LHCN-M2 (cell line): ENCODE data around the gene TIFAB. TPM values are rescaled to one million over a fixed set of nuclear protein-coding genes. Genes with fewer than 3 reads are reported as not detected.

Experiments used
- DNase-seq: peaks from one replicate; pipeline ENCODE4 v3.0.0-alpha.2; 2012; ENCODE audit warnings: low read depth
- total RNA-seq: library from RNA; depleted of rRNA; stranded (reverse); fragments of >200 nt; gene quantifications from 2 replicates; pipeline ENCODE4 v1.2.3, GENCODE V29; 2014

The TIFAB gene
- total RNA-seq, 1 experiment from 2014 or later: not detected

- no peak for DNase-seq
These were observed 8.3 kb upstream of the TIFAB start for GRCh38 chr5:135460246-135461033.

GRCh38 chr5:135458921-135459331 is 6.8 kb upstream of the TIFAB start:
- DNase-seq: no peak

- DNase-seq: no peak
These were observed 6.2 kb upstream of the TIFAB start for GRCh38 chr5:135458356-135458755.

GRCh38 chr5:135457424-135458071 is 5.4 kb upstream of the TIFAB start:
- peak; percentile 51 for DNase-seq

GRCh38 chr5:135456238-135457099 is 4.3 kb upstream of the TIFAB start:
- peak; percentile 75 for DNase-seq

- no peak for DNase-seq
These were observed 3.7 kb upstream of the TIFAB start for GRCh38 chr5:135455876-135456237.

GRCh38 chr5:135454946-135455345 is 2.8 kb upstream of the TIFAB start:
- DNase-seq: no peak

GRCh38 chr5:135453613-135454012 is 1.5 kb upstream of the TIFAB start:
- no peak for DNase-seq

GRCh38 chr5:135451581-135452320 is 400 bp downstream of the TIFAB start:
- no peak for DNase-seq

- DNase-seq: no peak
These were observed 1.2 kb downstream of the TIFAB start for GRCh38 chr5:135450952-135451351.

GRCh38 chr5:135450336-135450735 is 1.8 kb downstream of the TIFAB start:
- DNase-seq: no peak

- DNase-seq: no peak
These were observed 2.5 kb downstream of the TIFAB start for GRCh38 chr5:135449644-135450043.

GRCh38 chr5:135448791-135449507 is 3.2 kb downstream of the TIFAB start:
- DNase-seq: no peak

- no peak for DNase-seq
These were observed 3.9 kb downstream of the TIFAB start for GRCh38 chr5:135448071-135448739.

- no peak for DNase-seq
These were observed 4.7 kb downstream of the TIFAB start, which contains the start of gene DCANP1 for GRCh38 chr5:135447298-135447929. DCANP1 (minus strand) TSS chr5:135447348; CDS start chr5:135447108, 240 bp downstream.

GRCh38 chr5:135446615-135447014 is 5.5 kb downstream of the TIFAB start:
- DNase-seq: no peak

- DNase-seq: no peak
These were observed 5.9 kb downstream of the TIFAB start for GRCh38 chr5:135446206-135446605.

GRCh38 chr5:135445306-135445985 is 6.7 kb downstream of the TIFAB start:
- no peak for DNase-seq

- no peak for DNase-seq
These were observed 7.3 kb downstream of the TIFAB start for GRCh38 chr5:135444881-135445280.
